Lung microvascular endothelial cell (primary cell): ENCODE results near the gene NR3C2. TPM values are rescaled to one million over a fixed set of nuclear protein-coding genes. Genes with fewer than 3 reads are reported as not detected.
A peak's percentile ranks its signal among the peaks of the same experiment; 100 is the strongest.

Experiments used
- DNase-seq, 2 donors: peaks; one replicate each; pipeline versions ENCODE4 v3.0.0 to v3.0.0-alpha.2; 2010; ENCODE audit warnings: low read depth in 2 of 2
- total RNA-seq: library from RNA; depleted of rRNA; stranded (reverse); fragments of >200 nt; gene quantifications from 2 replicates; pipeline ENCODE4 v1.2.1, GENCODE V29; 2014

Gene NR3C2
- total RNA-seq, 1 donor from 2014 or later, result 4.6 TPM

DNA sequence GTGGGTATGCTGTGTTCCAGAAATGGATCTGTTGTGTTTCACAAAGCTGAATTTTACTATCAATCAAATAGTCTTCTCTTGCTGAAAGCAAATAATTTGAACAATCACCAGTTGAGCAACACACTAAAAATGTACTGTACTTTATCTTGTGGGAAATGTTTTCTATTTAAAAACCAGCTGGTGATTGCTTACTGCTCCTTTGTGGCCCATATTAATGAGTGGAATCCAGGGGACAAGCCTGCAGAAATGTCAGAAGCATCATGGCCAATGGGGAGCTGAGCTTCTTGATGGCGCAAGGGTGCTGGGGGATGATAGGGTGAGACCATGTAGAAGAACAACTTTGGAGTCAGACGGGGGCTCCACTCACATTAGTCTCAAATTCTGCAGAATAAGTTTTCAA, 364.2 kb downstream of the NR3C2 start:
- DNase-seq, result no peak

DNA sequence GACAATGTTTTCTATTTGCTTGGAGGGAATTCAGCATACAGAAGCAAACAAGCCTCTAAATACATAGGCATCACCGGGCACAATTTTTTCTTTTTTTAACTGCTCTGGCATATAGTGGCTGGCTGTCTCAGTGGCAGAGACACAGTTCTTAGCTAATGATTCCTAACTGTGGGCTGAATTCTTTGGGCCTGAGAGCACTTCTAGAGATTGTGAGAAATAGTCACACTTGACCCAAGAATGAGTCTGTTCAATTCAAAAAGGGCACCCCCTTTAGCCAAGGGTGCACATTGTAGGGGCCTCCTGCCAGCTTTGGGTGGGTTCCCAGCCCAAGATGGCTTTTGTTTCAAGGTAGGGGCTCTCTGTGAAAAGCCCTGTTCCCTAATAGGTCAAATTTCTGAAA, 364.6 kb downstream of the NR3C2 start:
- DNase-seq, result no peak

DNA sequence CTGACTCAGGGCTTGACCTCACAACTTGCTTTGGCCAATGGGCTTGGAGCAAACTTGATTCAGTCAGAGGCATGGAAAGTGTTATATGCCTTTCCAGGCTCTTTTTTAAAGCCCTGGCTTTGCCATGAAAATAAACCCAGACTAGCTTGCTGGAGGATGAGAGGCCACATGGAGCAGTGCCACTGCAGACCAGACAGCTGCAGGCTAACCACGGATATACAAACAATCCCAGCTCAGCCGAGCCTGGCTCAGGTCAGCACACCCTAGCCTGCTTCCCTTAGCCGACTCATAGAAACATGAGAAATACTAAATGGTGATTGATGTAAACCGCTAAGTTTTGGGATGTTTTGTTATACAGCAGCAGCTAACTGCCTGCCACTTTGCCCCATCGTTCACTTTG, 365.2 kb downstream of the NR3C2 start:
- no peak for DNase-seq

DNA sequence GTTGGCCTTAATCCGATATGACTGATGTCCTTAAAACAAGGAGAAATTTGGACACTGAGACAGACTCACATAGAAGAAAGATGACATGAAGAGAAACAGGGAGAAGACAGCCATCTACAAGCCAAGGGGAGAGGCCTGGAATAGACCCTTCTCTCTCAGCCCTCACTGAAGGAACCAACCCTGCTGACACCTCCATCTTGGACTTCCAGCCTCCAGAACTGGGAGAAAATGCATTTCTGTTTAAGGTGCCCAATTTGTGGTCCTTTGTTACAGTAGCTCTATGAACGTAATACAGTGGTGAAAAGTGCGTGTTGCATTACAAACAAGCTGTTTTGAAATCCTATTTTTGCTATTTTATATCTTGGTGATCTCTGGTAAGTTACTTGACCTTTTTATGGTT, 366.8 kb downstream of the NR3C2 start:
- no peak for DNase-seq

DNA sequence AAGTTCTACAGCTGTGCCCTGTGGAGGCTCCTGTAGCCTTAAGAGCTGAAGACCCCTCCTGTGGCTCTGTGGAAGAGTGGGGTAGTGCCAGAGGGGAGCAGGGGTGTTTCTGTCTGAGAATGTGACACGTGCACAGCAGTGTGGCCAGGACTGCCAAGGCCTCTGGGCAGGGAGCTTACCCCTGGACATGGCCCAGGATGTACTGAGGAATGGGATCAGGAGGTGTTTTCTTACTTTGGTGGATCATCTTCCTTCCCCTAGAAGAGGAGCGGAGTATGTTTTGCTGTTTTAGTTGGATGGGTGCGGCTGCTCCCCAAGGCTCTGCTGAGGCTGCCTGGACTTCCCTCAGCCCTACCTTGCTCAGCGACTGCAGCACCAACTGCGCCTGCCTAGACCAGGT, 367.8 kb downstream of the NR3C2 start:
- no peak for DNase-seq

DNA sequence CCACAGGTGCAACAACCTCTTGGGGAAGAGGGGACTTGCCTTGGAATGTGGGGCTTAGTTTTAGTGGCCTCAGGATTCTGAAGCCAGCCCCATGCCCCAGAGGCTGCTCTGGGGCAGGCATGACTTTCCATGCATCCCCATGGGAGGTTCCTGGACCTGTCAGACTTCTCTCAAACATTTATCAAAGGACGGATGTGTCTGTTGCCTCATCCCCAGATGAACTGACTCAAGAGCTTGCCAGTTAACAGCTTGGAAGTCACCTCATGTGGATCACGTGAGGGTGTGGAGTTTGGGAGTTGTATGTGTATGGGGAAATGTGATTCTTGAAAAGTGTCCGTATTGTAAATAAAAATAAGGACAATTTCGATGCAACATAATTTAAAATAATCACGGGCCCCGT, 368.9 kb downstream of the NR3C2 start:
- DNase-seq, result no peak

DNA sequence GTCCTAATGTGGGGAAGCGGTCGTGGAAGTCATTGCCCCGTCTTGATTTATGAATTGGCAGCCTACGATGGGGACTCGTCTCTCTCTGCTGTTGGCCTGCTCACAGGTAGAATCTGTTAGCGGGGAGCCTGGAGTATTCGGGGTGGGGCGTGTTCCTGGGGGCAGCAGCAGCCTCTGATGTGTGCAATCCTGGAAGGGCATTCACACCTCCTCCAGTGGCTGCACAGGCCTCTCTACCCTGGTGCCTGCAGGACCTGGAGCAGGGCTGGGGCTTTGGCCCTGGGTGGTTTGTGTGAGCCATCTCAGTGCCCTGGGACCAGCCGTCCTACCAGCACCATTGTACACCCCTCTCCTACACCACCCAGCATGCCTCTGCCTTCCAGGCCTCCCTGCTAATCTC, 369.4 kb downstream of the NR3C2 start:
- DNase-seq, result no peak

DNA sequence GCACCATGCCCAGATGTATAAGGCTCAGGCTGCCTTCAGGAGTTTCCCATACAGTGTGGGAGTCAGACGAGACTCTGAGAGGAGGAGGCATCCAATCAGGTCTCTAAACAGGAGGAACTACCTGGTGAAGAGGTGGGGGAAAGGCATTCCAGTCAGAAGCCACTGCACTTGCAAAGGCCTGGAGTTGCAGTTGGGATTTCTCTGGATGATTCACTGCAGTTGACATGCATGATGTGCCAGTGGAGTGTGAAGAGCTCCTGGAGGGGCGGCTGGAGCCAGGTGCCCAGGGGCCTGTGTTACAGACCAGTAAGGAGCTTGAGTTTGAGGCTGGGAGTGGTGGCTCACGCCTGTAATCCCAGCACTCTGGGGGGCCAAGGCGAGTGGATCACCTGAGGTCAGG, 371.2 kb downstream of the NR3C2 start:
- DNase-seq, result no peak

DNA sequence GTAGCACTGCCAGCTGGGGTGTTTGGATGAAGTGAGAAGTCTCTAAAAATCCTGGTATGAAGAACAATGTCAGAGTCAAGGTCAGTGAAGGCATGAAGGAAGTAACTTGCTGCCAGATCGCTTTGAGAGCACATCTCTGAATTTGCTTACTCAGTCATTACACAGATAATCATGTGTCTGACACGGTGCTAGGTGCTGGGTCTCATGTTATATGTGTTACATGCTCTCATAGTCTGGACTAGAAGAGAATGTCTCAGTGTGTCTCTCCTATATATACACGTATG, 372.4 kb downstream of the NR3C2 start:
- DNase-seq, result no peak

DNA sequence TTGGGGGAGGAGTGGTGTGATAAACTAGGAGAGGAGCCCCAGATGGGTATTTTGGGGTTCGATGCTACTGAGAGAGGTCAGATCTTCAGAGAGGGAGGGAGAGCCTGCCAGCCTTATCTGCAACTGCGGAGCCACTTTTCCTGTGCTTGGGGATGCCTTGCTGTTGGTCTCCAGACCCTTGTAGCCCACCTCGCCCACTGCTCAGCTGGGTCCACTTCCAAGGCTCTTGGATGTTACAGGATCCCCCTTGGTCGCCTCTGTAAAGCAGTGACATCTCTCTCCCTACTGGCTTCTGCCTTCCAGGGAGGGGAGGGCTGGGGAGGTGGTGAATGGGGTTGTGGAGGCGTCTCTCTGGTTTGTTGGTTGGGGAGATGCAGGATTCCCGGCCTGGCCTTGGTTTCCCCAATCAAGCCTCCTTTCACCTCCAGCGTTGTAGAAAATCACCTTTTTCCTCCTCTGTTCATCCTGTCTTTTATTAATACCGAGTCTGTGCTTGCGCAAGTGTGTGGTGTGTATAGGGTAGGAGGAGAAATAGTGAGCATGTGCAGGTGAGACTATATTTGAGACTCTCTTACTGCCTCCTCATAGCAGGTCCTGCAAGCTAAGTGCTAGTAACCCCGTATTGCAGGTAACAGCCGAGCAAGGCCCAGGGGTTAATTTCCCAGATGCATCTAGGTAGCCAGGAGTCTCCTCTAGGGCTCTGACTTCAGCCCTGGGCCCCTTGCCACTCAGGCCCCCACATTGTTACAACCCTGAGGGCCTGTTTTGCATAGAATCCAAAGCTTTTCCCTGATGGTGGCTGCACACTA, 372.9 kb downstream of the NR3C2 start:
- no peak for DNase-seq

DNA sequence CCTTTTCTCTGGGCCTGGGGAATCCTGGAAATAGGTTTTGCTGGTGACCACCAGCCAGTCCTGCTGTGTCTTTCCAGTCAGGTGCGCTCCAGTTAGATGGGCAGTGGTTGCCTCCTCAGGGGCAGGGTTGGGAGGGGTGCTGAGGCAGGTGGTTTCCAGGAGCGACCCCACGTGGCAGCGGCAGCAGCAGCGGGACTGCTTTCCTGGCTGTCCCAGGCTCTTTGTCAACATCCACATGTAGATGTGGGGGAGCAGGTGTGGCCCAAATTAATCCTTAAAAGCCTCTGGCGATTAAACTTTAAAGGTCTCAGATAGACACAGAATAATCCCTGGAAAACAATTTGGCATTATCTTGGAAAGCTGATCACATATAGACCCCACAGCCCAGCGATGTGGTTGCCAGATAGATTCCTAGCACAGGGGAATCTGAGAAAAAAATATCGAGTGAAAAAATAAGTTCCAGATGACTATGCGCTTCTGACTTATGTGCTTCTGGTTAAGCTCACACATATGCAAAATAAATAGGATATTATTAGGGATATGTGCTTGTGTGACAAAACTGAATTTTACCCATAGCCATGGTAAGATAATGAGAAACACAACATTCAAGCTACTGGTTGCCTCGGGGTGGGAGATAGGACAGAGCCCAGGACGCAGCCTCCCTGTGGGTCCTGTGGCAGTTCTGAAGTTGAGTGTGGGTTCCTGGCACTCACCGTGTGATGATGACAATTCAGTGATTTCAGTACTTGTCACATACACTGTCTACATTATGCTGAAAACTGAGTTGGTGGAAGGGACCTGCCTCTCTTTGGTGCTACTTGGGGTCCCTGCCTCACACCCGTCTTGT, 373.9 kb downstream of the NR3C2 start:
- DNase-seq, result no peak

DNA sequence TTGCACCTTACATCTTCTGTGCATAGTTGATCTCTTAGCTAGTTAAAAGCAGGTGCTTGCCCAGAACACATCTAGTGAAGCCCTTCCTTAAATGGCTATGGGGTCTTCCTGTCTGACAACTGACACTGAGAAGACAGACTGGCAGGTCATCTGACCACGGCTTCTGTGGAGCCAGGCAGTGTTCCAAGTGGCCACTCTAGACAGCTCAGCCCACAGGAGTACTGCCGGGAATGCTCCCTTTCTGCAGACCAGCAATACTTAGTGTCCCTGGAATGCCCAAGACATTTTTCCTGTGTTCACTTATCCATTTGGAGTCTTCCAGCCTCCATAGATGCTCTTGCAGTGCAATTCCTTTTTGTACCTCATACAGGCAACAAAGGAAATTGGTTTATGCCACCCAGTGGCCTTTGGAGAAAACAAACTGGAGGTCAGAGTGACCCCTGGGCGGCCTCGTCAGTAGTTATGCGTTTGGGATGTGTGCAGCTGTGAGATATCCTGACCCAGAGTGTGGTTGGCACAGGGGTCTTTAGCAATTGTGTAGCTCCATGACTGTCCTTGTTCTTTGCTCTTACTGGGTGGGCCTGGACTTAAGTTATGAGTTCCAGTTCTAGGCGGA, 374.8 kb downstream of the NR3C2 start:
- peak; percentile 16 to 28 for DNase-seq

DNA sequence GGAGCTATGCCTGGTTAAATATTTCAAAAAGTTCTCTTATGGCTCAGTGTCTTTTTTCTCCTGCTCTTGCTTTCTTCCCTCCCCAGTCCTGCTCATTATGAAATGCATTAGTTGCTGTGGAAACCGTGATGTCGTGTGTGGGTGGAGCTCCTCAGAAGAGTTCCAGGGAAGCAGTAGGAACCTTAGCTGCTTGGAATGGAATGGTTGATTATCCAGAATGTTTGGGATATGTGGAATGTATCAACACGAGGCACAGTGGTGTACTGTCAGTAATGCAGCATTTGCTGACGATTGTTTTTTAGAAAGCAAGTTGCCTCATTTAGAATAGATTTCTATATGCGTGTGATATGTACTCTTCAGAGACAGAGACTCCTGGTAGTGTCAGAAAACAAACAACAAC, 377.1 kb downstream of the NR3C2 start:
- no peak for DNase-seq

DNA sequence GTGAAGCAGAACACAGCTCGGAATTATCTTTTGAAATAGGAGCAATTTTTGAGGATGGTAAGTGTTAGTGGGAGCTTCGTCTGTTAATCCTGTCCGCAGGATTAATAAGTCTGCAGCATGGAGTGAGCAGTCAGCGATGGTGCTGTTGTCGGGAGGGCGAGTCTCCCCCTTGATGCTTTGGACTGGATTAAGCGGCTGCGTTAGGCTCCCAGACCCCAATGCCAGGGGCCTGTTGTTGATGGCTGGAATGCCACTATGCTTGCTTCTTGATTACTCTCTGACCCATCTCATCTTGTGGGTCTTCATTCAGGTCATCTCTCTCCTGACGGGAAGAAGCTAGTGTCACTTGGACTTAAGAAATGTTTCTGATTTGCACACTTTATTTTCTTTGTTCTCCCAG, 377.8 kb downstream of the NR3C2 start:
- no peak for DNase-seq

DNA sequence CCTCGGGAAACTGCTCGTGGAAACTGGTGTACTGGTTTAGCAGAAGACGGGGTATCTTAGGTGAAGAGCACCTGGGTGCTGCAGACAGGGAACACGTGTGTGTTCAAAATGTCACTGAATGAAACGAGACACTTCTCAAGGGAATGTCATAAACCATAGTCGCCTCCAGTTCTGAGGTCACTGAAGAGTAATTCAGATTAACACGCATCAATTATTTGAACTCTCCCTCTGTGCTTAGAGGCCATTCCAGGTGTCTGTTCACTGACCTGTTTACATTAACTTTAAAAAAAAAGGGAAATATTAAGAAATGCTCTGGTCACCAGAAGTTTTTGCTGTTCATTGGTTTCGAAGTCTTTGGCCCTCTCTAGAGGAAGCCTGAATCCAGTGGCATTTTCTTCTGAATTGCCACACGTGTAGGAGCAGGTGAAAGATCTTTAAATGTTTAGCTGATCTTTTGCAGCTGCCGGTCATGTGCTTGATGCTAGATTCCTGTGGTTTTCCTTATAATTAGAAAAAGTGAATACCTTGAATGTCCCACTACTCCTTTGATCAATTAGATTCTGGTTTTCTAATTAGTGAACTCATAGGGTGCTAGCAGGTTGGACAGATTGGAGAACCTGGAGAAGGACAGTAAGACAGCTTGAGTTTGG, 379.8 kb downstream of the NR3C2 start:
- DNase-seq, result no peak

DNA sequence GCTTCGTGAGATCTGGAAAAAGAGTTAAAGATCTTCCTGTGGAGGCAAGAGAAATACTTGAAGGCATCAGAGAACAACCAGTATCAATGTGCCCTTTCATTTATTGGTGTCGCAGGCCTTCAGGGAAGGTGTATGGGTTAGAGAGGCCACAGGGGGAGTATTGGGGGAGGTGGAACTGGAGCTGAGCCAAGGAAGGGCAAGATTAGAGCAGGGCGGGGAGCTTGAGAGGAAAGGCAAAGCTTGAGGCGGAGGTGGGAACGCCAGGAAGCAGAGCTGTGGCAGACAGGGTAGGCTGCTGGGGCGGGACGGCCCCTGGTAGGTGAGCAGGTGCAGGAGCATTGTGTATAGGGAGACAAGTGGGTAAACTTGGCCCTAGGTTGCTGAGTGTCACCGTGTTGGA, 380.4 kb downstream of the NR3C2 start:
- DNase-seq, result no peak

DNA sequence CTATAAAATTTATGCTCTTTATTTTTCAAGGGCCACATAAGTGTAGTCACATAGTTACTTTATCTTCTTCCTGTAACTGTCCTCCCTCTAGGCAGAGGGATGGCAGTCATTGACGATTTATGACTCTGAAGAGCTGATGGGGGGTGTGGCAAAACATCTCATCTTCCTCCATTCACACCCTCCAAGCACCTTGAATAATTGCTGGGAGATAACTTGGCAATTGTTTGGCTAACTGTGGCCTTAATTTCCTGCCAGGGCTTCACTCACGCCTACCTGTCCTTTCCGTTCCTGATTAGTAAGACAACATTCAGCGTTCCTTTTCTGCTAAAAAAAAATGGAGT, 381.1 kb downstream of the NR3C2 start:
- no peak for DNase-seq

DNA sequence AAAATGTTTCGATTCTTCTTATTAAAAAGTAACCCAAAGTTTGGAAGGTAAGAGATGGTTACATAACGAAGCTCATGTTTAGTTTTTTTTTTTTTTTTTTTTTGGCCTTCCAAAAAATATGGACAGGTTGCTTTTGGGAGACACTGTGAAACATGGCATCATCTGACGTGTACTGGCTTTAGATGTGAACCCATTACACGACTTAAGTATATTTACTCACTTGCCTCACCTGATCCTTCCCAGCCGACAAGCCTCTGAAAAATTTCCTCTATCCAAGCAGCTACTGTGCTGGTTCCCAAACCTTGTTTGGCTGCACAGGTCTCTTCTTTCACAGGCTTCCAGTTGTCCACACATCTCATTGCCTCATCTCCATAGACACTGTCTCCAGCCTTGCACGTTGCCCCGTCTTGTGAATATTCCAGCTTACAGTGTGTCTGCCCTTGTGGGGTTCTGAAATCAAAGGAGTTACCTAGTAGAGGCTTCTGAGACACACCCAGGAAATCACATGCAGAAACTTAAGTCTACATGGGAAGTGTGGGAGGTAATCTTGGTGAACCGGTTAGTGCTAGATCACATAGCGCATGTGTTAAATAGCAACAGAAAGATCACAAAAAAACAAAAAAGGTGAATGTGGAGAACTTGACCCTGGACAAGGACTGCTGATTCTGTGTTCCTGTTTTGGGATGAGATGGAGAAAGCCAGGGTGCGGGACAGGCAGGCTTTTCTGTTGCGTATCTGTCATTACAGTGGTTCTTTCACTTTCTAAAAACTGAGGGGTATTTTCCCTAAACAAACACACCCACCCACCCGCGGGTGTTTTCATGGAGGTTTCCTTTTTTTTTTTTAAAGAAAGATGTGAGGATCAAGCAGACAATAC, 381.7 kb downstream of the NR3C2 start:
- peak in 1 of 2 donors; percentile 7 for DNase-seq

DNA sequence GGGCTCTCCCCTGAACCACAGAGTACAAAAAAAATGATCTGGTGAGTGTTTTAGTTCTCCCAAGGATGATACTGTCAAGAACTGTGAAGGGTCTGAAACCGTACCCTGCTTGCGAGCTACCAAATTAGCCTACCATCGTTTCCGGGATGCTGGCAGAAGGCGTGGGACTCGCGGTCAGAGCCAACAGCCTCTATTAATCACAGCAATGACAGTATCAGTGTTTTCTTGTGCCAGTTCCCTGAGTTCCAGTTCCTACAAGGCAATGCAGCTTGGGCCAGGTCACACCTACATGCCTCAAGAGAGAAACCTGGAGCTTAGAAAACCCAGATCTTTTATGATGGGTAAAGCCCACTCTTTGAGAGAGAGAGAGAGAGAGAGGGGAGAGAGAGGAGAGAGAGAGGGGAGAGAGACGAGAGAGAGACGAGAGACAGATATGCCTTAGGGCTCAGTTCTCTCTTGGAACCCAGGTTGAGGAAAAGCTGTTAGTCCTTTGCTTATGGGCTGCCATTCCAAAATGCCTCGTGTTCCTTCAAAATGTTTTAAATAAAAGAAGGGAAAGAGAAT, 382.5 kb downstream of the NR3C2 start:
- no peak for DNase-seq

DNA sequence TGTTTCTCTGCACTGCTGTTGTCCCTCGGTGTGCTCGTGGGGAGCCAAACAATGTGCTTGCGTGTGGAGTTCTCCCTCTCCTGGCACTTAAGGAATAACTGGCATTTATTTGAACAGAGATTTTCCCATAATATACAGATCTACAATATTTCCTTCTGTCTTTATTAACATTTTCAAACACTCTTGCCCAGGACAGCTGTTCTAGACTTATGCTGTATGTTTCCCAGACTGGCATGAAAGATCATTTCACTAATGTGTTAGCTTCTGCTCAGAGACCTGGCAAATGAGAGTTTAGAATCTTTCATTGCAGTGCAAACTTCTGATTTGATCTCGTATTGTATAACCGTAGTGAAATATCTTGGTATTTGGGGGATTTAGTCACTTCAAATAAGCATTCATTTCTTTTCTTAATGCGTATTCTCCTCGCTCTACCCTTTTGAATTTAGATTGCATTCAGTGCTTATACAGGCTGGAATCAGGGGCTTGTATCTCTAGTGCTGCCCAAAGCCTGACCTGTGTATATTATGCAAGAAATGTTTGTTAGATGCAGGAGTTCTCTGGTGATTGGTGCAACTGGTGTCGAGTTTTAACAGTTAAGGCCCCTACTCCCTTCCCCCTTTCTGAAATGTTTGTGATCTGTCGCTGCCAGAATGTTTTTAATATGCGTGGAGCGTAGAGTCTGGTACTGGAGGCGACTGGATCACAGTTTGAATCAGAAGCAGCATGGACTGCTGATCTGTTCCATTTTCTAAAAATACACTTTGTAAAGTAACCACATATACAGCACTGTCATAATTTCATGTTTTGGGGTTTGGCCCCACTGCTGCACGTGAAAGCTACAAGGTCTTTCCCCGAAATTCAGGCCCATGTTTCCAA, 384.0 kb downstream of the NR3C2 start:
- no peak for DNase-seq
